DMS153 treated with DMSO at 0.1 percent for 48 hours (cell line): Measurements from ENCODE around the gene RAI14.

ENCODE experiments used
- DNase-seq: peaks from one replicate; lab custom pipeline; 2025; ENCODE audit not compliant: unreplicated experiment; lab: John Stamatoyannopoulos, UW

The RAI14 gene

DNA sequence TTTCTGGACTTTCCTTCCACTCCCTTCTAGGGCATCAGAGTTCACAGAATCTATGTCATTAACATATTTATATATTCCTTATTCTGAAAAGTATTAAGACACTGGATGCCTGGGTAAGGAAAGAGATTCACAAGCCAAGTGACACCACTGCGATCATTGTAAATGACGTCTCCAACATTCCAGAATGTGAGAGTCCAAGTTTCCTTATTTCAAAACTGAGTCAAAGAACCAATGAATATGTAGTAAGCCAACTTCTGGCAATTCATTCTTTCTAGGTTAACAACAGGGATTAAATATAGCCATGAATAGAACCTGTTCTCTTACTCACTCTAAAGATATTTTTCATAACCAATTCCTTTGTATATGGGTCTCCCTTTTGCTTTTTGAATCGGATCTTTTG lies 18.1 kb downstream of the RAI14 start:
- DNase-seq: no peak

DNA sequence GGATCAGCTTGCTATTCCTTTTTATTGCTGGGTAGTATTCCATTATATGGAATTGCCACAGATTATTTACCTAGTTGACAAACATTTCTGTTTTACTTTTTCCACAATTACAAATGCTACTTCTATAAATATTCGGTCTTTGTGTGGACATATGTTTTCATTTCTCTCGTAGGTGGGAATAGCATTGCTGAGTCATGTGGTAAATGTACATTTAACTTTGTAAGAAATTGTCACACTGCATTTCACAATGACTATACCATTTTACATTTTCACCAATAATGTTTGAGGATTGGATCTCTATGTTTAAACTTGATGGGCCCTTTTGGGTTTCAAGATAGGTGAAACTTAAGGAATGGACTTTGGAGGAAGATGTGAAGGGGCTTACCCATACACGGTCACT lies 19.7 kb downstream of the RAI14 start:
- no peak for DNase-seq

DNA sequence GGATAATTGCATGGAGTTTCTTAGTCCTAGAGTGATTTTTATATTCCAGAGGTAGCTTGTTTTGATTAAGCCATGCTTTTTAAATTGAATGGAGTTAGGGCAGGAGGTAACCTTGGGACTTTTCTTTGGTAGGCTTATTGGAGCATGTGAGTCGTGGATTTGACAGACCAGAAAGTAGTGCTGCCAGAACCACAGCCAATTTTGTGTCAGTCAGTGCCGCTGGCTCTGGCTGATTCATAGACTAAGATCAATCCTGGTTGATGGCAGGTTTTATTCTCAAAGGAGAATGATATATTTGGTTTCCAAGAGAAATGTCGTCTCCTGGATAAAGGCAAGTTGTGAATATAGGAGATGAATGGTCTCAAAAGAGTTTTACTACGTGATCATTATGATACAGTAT lies 20.3 kb downstream of the RAI14 start:
- no peak for DNase-seq

DNA sequence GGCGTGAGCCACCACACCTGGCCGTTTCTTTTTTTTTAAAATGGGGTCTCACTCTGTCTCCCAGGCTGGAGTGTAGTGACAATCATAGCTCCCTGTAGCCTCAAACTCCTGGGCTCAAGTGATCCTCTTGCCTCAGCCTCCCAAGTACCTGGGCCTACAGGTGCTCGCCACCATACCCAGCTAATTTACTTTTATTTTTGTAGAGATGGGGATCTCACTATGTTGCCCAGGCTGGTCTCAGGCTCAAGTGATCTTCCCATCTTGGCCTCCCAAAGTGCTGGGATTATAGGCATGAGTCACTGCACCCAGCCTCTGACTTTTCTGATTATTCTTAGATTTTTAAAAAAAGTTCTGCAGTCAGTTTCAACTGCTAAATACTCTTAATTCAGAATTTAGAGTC lies 21.3 kb downstream of the RAI14 start:
- no peak for DNase-seq

DNA sequence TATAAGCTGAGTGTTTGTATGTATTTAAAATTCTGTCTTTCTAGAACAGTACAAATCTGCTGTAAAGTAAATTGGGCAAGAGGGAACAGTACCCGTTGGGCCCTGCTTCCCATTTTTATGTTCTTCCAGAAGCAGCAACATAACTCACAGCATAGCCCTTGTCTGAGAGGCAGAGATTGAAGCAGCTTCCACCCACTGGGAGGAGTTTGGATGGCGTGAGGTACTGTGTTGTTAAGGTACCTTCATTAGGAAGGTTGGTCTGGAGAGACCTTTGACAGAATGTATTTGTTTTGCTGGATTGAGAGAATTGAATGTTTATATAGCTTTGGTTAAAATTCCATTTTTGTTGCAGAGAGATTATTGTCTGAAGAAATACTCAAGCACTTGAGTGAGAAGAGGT lies 24.8 kb downstream of the RAI14 start:
- DNase-seq: no peak

DNA sequence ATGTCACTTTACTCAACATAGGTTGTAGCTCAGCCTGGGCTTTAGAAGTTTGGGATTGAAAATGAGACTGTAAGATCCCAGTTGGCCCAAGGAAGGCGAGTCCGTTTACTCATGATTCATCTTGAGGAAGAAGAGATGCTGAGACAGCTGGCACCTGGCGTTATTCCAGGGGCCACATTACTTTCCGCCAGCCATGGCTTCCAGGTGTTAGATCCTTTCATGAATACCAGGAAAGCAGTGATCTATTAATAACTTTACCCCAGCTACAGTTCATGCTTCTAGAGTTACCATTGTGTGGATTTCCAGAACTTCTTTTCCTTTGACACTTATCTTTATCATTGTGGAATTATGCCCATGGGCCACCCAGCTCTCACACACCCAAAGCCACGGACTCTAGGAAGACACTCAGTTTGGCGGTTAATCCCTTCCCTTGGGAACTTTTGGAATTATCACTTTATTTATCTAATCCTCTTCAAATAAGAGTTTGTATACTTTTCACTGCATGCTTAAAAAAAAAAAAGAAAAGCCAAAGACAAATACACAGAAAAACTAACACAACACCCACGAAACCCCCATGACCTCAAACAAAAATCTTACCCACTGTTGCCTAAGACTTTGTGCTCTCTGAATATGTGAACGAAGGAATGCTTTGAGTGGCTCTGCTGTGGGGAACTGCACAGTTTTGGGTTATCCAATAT lies 26.9 kb downstream of the RAI14 start:
- DNase-seq: no peak

DNA sequence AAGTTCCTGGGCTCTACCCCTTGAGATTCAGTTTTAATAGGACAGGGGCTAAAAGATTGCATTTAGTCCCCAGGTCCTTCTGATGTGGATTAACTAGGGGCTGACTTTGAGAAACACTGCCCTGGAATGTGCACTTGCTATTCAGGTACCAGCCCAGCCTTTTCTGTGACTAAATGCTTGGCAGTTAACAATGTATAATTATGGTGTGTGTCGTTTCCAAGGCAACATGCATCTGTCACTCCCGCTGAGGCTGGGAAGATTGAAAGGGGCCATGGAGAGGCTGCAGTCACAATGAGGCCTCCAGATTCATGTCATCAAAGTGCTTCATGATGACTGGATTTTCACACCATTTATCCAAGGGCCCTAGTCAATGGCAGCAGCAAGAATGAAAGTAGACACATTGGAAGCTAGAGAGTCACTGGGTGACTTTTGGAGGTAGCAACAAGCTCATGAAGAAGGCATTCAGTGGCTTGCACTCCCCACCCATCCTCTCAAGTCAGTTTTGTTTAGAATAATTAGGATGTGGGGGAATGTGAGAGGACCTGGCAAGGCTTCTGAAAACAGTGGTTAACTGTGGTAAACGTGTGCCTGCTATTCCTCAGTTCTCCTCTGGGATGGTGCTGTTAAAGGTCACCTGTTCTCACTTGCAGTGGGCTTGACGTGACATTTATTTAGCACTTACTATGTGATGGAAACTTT lies 28.3 kb downstream of the RAI14 start:
- DNase-seq: no peak

DNA sequence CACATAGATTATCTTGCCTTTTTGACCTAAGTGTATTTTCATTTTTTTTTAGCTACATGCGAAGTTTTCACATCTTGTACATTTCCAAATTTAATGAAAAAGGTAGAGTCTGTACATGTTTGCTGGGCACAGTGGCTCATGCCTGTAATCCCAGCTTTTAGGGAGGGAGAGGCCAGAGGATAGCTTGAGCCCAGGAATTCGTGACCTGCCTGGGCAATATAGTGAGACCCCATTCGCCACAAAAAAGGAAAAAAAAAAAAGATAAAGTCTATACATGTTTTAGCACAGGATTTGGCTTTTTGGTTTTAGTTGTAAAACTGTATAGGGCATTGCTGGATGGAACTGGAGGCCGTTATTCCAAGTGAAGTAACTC lies 28.8 kb downstream of the RAI14 start:
- no peak for DNase-seq

DNA sequence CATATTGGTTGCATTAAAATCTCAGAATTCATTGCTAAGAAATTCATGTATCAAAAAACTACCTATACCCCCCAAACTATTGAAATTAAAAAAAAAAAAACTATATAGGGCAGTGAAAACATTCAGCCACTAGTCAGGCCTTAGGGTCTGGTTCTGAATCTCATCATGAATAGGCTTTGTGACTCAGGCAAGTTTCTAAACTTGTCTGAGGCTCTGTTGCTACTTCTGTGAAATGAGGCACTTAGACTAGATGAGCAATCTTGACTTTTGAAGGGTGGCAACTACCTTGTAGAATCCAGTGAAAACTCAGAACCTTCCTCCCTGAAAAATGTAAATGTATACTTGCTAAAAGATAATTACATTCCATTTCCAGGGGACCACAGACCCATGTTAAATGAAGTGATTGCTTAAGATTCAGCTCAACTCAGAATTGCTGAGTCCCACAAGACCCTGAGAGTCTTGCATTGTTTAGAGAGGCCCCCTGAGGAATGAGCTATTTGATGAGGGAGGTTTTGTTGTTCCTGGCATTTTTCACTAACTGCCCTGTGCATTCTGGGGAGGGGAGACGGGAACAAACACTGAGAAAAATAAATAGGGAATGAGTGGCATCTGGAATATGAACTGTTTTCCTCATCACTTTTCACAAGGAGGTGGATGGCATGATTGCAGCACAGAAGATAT lies 29.5 kb downstream of the RAI14 start:
- no peak for DNase-seq

DNA sequence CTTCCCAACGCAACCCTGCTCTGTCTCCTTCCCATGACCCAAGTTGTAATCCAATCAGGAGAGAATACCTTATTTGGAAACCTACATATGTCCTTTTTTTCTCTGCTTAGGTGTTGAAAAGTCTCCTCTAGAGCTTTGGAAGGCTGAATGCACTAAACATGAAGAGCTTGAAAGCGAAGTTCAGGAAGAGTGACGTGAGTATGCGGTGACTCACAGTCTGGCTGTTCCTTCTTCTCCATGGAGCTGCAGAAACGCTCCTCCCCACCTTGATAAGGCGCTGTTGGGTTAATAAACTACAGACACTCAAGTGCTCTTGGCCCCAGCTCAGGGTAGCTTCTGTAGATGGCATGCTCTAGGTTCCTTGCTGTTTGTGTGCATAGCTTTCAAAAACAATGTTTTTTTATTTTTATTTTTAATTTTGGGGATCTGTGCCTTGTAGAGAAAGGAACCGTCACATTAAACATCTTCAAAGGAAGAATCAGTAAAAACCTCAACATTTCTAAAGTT lies 30.7 kb downstream of the RAI14 start:
- no peak for DNase-seq

DNA sequence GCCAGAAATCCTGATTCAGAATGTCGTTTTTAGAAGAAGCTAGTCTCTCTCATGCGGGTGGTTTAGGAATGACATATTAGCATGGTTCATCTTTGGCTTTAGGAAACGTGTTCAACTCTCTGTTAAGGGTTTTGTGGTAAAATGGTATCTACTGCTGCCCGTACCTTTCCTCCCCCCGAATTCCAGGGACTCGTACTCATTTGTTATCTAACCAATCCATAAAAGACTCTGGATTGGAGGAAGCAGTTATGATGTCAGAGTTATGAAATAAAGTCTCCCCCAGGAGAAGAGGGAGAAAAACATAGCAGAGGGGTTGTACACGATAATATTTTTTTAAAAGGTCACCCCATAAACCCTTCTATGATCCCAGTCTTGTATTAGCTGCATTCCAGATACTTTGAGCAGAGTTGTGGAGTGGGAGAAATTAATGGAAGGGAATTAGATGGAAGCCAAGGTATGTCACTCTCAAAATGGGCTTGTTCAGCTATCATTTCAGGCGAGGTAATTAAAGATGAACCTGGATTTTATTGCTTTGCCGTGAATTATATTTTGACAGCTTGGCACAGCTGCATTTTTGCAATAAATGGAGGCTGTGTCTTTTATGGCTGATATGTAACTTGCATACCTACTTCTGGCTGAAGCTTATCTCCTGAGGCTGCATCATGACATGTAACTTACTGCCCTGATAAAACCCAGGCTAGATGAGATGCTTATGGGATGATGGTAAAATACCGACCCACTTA lies 31.3 kb downstream of the RAI14 start:
- DNase-seq: no peak

DNA sequence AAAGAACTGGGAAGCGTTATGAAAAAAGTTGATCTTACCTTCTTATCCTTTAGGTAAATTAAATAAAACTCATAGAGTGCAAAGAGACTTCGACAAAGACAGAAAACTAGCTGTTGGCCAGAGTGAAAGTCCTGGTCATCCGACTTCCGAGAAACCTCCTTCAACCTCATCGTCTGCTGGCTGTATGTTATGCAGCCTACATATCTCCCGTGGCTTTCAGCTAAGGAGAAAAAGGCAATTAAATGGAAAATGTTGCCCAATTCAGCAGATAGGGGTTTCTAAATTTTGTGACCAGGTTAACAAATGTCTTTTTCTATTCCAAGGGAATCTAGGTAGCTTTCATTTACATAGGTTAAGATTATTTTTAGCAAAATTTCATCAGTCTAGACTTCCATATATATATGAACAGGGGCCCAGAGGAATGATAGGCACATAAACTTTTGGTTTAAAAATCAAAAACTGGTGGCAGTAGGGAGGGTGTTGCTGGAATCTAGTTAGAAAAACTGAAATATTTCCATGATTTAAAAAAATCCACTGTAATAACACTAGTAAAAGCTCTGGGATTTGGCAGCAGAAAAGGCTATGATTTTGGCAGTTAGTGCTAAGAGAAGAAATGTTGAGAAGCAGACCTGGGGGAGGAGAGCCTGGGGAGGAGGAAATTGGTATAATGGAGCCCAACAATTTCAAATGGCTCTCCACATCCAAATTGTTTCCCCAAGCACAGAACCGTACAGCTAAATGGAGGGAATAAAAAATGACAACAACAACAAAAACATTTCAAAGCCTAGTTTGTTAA lies 32.1 kb downstream of the RAI14 start:
- no peak for DNase-seq

DNA sequence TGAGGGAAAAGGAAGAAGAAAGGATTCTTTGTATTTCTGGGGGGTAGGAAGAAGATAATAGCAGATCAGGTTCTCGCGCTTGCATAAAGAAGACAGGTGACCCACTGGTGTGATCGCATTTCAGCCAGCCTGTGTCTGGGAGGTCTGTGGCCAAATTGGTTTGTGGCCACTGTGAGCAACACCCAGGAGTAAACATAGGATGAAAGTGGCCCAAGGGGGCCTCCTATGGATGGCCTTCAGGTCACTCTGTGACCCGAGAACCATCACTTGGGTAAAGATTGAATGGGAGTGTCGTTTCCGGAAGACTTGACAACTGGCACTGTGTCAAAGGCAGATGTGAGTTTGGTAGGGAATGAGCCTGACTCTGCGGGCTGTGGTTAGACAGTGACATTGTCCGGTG lies 34.2 kb downstream of the RAI14 start:
- no peak for DNase-seq

DNA sequence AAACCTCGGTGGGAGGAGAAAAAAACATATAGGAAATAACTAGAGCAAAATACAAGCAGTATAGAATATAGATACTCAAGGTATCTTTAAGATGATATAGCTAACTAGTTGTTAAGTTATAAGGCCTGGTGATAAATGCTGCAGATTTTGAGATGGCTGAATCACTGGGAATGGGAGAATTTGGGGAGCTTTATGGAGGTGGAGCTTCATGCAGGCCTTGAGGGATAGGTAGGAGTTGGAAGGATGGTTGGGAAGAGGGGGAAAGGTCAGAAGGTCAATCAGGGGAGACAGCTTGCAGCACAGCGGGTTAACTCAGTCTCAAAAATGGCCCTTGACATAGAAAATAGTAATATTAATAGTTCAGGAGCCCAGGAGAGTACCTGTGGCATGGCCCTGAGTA lies 34.8 kb downstream of the RAI14 start:
- DNase-seq: no peak

DNA sequence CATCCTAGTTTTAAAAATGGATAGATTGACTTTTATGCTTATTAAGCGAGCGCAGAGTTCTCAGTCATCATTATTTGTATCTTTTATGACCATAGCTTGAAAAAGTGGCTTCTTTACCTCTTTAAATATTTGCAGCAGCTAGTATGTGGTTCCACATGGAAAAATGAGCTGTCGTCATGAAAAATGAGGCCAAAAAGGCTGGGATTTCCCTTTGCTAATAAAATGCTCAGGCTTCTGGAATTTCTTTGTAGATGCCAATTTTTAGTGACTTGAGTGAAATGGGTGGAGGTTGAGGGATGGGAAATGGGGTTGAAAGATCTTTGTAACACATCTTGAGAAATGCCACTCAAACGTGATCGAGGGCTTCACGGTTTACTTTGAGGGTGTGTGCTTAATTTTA lies 35.2 kb downstream of the RAI14 start:
- DNase-seq: no peak

DNA sequence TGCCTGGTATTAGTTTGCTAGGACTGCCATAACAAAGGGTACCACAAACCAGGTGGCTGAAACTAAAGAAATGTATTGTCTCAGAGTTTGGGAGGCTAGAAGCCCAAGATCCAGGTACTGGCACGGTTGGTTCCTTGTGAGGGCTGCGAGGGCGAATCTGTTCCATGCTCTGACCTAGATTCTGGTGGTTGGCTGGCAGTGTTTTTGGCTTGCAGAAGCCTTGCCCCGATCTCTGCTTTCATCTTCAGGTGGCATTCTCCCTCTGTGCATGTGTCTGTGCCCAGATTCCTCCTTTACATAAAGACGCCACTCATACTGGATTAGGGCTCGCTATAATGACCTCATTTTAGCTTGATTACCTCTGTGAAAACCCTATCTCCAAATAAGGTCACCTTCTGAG lies 36.7 kb downstream of the RAI14 start:
- DNase-seq: no peak

DNA sequence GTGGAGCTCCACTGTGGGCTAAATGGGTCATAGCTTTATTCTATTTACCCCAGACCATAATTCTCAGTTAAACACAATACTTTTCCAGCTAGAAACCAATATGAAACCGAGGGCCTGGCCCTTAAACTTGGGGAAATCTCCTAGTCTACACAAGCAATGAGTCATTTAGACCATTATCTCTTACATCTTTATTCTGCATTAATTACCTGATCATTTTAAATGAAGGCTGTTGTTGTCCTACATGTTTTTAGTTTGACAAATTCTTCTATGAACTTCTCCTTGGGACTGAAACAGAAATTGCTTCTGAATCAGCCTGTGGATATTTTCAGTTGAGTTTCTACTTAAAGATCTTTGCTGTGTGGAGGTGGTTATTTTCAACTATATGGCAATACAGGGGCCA lies 37.9 kb downstream of the RAI14 start:
- DNase-seq: no peak

DNA sequence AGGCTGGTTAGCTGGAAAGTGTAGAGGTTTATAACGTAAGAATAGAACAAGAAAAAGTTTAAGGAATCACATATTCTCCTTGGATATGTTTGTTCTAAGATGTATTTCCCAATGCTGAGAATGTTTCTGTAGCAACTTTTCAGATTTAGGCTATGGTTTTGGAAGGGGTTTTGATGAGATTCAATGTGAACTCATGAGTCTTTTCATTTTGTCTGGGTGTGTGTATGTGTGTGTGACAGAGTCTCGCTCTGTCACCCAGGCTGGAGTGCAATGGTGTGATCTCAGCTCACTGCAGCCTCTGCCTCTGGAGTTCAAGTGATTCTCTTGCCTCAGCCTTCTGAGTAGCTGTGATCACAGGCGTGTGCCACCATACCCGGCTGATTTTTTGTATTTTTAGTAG lies 38.6 kb downstream of the RAI14 start:
- DNase-seq: no peak

DNA sequence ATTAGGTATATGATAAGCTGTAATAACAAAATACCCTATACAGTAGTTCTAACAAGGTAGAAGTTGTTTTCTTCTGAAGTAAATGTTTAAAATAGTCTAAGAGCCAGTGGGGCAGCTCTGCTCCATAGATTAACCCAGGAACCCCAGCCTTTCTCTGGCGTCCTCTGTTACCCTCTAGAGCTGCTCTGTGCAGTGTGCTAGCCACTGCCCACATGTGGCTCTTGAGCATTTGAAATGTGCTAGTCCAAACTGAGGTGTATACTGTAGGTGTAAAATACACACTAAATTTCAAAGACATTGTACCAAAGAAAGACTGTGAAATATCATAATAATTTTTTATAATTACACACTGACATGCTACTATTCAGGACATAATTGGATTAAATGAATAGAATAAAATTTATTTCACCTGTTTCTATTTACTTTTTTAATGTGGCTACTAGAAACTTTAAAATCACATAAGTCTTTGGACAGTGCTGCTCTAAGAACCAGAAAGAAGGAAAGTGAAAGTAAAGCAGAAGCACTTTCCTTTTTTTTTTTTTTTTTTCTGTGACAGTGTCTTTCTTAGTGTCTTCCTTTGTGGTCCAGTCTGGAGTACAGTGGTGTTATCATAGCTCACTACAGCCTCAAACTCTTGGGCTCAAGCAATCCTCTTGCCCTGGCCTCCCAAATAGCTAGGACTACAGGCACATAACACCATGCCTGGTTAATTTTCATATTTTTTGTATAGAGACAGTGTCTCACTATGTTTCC lies 39.3 kb downstream of the RAI14 start:
- no peak for DNase-seq
